Measurements from ENCODE around the gene NFATC3.

Gene NFATC3

DNA sequence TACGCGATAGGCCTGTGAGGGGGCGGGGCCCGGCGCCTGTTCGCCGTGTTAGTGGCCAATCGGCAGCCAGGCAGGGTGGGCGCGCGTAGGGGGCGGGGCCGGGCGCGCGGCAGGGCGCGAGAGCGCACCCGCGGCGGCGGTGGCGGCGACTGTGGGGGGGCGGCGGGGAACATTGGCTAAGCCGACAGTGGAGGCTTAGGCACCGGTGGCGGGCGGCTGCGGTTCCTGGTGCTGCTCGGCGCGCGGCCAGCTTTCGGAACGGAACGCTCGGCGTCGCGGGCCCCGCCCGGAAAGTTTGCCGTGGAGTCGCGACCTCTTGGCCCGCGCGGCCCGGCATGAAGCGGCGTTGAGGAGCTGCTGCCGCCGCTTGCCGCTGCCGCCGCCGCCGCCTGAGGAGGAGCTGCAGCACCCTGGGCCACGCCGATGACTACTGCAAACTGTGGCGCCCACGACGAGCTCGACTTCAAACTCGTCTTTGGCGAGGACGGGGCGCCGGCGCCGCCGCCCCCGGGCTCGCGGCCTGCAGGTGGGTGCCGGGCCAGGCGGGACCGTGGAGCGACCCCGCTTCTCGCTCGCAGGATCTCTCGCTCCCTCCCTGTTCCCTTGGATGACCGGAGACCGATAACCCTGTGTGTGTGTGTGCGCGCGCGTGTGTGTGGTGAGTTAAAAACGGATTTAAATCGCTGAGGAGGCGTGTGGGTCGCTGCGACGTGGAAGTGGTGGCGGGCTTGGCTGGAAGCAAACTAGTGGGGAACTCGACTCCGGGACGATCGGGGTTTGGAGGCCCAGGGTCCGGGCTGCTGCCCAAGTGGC is at the start of gene NFATC3:
Gene NFATC3 (plus strand): TSS at position 112 of the 813 bp plus-strand sequence. CDS start 312 bp downstream, at position 424.
- no peak for DNase-seq (ENCODE audit: low spot score)
- CTCF ChIA-PET = interaction anchor here (0.9 to 1.0 kb wide), 2 partner anchors 17 to 30 kb away, joined by 3 to 5 read pairs; no protein-coding TSS in a partner anchor
- POLR2A ChIA-PET (ENCODE audit: low non-redundant PET) = interaction anchor here (0.6 to 1.2 kb wide), 5 partner anchors 11 to 224 kb away, joined by 3 to 5 read pairs (median 5); no protein-coding TSS in a partner anchor

DNA sequence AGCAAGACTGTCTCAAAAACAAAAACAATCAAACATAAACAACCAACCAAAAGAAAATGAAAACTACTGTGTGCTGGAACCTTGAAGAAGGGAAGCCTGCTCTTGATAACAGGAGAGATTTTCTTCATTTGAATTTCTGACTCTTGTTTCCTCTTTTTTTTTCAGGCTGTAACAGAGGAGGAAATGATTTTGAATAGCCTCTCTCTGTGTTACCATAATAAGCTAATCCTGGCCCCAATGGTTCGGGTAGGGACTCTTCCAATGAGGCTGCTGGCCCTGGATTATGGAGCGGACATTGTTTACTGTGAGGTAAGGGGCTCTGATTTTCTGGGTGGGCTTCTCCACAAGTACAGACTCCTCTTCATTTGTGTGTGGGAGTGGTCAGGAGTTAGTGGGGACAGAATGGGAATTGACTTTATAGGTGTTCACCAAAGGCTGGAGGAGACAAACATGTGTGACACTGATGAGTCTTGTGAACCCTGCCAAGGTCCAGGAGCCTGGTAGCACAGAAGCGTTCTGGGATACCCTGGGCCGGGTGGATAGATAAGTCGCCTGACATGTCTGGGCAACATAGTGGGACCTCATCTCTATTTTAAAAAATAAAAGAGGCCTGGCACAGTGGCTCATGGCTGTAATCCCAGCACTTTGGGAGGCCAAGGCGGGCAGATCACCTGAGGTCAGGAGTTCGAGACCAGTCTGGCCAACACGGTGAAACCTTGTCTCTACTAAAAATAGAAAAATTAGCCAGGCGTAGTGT is 47.2 kb upstream of the NFATC3 start:
- ChIA-PET CTCF (interaction anchor here (0.6 to 1.2 kb wide), 2 partner anchors 27 to 214 kb away, joined by 4 to 6 read pairs; no protein-coding TSS in a partner anchor), POLR2A (ENCODE audit: low non-redundant PET) (no interaction called here)

More for the DNA sequence above, at the start of gene NFATC3:
- no peak for TF ChIP-seq CTCF (conservative IDR thresholded peaks at IDR 0.05; ENCODE audit: low read depth)
- peak within 1 kb of the TSS; percentile 97 for H3K27ac ChIP-seq

DNA sequence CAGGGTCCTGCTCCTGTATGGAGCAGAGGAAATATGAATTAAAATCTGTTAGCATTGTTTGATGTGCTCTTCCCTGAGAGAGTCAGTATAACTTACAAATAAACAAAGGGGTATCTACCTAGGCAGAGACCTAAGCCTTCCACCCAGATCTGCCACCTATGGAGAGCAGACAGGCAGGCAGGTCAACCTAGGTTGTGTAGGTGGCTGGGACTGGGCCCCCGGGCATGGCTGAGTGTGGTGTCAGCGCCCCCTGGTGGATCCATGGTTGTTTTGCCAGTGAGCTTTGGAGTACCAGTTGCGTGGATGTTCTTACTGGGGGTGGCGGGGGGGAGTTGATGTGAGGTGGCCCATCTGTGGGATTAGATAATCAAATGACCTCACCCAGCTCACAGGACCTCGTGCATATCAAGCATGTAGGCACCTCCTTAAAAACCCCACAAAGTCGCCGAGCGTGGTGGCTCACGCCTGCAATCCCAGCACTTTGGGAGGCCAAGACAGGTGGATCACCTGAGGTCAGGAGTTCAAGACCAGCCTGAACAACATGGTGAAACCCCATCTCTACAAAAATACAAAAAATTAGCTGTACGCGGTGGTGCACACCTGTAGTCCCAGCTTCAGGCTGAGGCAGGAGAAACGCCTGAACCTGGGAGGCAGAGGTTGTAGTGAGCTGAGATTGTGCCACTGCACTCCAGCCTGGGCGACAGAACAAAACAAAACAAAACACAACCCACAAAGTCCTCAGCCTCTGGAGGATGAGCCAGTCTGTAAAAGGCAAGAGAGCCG is 44.5 kb upstream of the NFATC3 start:
- H3K27ac ChIP-seq = no peak overlapping the region
- ChIA-PET CTCF (interaction anchor here (0.5 to 1.5 kb wide), 21 partner anchors 8 to 224 kb away, joined by 3 to 18 read pairs (median 4); partner anchors contain the start of genes DDX28, DUS2 and PSMB10), POLR2A (ENCODE audit: low non-redundant PET) (no interaction called here)
- peak; percentile 78 for DNase-seq (ENCODE audit: low spot score)
- TF ChIP-seq CTCF (conservative IDR thresholded peaks at IDR 0.05; ENCODE audit: low read depth) = peak; percentile 90

More for the DNA sequence above, 47.2 kb upstream of the NFATC3 start:
- H3K27ac ChIP-seq = no peak overlapping the region
- DNase-seq (ENCODE audit: low spot score) = no peak
- no peak for TF ChIP-seq CTCF (conservative IDR thresholded peaks at IDR 0.05; ENCODE audit: low read depth)

GRCh38 chr16:68041783-68042182 is 43.4 kb upstream of the NFATC3 start:
- ChIA-PET POLR2A (ENCODE audit: low non-redundant PET) (no interaction called here), CTCF (interaction anchor here (0.6 to 1.5 kb wide), 4 partner anchors 9 to 225 kb away, joined by 5 to 7 read pairs (median 6); no protein-coding TSS in a partner anchor)
- H3K27ac ChIP-seq = no peak overlapping the region
- TF ChIP-seq CTCF (conservative IDR thresholded peaks at IDR 0.05; ENCODE audit: low read depth) = no peak
- no peak for DNase-seq (ENCODE audit: low spot score)

- DNase-seq (ENCODE audit: low spot score) = no peak
- ChIA-PET CTCF (interaction anchor here (0.6 kb wide), 1 partner anchor 636 kb away, joined by 3 read pairs; no protein-coding TSS in a partner anchor), POLR2A (ENCODE audit: low non-redundant PET) (no interaction called here)
- no peak overlapping the region for H3K27ac ChIP-seq
- no peak for TF ChIP-seq CTCF (conservative IDR thresholded peaks at IDR 0.05; ENCODE audit: low read depth)
Observed at GRCh38 chr16:68046106-68046505, 39.1 kb upstream of the NFATC3 start.

Measured in RWPE1 (cell line).